HL-60 (cell line): ENCODE data around the gene DOCK10.

Experiments
- GABPA ChIP-seq: IDR thresholded peaks from 2 replicates; pipeline ENCODE4 v1.6.1; 2012; ENCODE audit warnings: low read depth
- POLR2AphosphoS5 ChIP-seq: IDR thresholded peaks from 2 replicates; pipeline ENCODE4 v1.6.1; 2012; ENCODE audit warnings: low read depth
- TF ChIP-seq, protein P1 (sequence below): IDR thresholded peaks from one replicate; pipeline ENCODE4 v1.5.1; 2011; ENCODE audit warnings: low read length, control low read depth, inconsistent platforms; ENCODE audit not compliant: insufficient read depth
- TF ChIP-seq, protein P2 (sequence below): IDR thresholded peaks from 2 replicates; pipeline ENCODE4 v1.6.1; 2012; ENCODE audit warnings: low read depth; ENCODE audit not compliant: insufficient replicate concordance

DNA sequence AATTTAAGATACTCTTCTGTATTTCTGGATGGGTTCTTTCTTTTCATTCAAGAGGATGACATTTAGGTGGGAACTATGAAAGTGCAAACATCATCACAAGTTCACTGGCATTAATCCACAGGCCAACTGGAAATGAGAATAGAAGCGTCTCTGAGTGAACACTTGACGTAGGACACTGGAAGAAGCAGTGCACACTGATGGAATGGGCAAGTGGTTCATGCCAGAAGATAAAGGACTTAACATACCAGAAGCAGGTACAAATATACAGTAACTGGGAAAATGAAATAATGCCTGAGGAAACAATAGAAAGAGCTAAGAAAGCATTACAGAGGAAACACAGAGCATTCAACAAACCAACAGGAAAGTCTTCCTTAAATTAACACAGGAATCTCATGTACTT is 205.2 kb downstream of the DOCK10 start:
- TF ChIP-seq, protein P1, sequence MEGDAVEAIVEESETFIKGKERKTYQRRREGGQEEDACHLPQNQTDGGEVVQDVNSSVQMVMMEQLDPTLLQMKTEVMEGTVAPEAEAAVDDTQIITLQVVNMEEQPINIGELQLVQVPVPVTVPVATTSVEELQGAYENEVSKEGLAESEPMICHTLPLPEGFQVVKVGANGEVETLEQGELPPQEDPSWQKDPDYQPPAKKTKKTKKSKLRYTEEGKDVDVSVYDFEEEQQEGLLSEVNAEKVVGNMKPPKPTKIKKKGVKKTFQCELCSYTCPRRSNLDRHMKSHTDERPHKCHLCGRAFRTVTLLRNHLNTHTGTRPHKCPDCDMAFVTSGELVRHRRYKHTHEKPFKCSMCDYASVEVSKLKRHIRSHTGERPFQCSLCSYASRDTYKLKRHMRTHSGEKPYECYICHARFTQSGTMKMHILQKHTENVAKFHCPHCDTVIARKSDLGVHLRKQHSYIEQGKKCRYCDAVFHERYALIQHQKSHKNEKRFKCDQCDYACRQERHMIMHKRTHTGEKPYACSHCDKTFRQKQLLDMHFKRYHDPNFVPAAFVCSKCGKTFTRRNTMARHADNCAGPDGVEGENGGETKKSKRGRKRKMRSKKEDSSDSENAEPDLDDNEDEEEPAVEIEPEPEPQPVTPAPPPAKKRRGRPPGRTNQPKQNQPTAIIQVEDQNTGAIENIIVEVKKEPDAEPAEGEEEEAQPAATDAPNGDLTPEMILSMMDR, result no peak
- no peak for TF ChIP-seq GABPA
- TF ChIP-seq POLR2AphosphoS5, result no peak
- TF ChIP-seq, protein P2, sequence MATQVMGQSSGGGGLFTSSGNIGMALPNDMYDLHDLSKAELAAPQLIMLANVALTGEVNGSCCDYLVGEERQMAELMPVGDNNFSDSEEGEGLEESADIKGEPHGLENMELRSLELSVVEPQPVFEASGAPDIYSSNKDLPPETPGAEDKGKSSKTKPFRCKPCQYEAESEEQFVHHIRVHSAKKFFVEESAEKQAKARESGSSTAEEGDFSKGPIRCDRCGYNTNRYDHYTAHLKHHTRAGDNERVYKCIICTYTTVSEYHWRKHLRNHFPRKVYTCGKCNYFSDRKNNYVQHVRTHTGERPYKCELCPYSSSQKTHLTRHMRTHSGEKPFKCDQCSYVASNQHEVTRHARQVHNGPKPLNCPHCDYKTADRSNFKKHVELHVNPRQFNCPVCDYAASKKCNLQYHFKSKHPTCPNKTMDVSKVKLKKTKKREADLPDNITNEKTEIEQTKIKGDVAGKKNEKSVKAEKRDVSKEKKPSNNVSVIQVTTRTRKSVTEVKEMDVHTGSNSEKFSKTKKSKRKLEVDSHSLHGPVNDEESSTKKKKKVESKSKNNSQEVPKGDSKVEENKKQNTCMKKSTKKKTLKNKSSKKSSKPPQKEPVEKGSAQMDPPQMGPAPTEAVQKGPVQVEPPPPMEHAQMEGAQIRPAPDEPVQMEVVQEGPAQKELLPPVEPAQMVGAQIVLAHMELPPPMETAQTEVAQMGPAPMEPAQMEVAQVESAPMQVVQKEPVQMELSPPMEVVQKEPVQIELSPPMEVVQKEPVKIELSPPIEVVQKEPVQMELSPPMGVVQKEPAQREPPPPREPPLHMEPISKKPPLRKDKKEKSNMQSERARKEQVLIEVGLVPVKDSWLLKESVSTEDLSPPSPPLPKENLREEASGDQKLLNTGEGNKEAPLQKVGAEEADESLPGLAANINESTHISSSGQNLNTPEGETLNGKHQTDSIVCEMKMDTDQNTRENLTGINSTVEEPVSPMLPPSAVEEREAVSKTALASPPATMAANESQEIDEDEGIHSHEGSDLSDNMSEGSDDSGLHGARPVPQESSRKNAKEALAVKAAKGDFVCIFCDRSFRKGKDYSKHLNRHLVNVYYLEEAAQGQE, result no peak
